ENCODE data around the gene MYO10. TPM values are rescaled to one million over a fixed set of nuclear protein-coding genes. Genes with fewer than 3 reads are reported as not detected.

Gene MYO10
- total and polyA plus RNA-seq, 2 of the 8 experiments (the other 6 are each of a cell fraction or from before 2014, with no cell fraction given) = 21.5 to 107 TPM

DNA sequence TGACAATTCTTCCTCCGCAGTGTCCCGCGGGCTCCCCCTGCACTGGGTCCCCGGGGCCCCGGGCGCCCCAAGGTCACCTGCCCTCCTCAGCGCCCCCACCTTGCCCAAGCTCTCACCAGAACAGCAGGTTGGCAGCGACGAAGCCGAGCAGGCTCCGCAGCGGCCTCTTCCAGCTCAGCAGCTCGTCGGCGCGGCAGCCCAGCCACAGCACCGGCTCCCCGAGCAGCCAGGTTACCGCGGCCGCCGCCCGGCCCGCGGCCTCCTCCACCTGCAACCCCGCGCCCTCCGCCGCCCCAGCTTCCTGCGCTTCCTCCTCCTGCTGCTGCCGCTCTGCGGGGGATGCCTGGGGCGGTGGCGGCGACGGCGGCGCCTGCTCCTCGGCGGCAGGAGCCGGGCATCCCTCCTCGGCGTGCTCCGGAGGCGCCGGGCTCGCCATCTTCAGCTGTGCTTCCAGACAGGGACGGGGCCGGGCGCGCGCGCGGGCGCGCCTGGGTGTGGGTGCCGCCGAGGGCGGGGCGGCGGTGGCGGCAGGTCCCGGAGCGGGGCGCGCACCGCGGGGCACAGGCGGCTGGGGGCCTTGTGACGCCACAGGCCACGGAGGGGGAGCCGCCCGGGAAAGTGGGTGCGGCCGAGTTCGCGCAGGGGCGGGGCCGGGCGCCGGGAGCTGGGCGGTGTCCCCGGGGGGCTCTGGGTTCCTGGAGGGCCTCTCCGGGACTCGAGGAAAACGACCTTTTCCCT is 319.4 kb downstream of the MYO10 start, which contains the start of gene RETREG1 (continued):
- 0 out of 2 replicates have a peak, but pooled peaks have one; percentile 23 for TF ChIP-seq YY1 (IDR thresholded peaks at IDR 0.05; ENCODE audit: low read depth, low read length)
- TF ChIP-seq SUZ12 (IDR thresholded peaks at IDR 0.05; ENCODE audit: low read length) = peak; percentile 63
- TF ChIP-seq GABPA (IDR thresholded peaks at IDR 0.05; ENCODE audit: borderline replicate concordance, insufficient read depth, low read length) = peak; percentile 35; the same call in 1 of the 2 replicates
- no peak for TF ChIP-seq TCF12 (IDR thresholded peaks at IDR 0.05; ENCODE audit: low read depth, low read length)
- TF ChIP-seq POU5F1 (IDR thresholded peaks at IDR 0.05; ENCODE audit: low read depth, low read length) = no peak
